ENCODE results near the gene ETV6. TPM values are rescaled to one million over a fixed set of nuclear protein-coding genes. Genes with fewer than 3 reads are reported as not detected.

The ETV6 gene
- polyA plus RNA-seq, 3 donors, result 6.8 to 45.1 (median 11.7) TPM

GRCh38 chr12:11882301-11883019, 233.0 kb downstream of the ETV6 start:
- intact Hi-C loops (cut with micrococcal nuclease), result loop anchor here in 1 of 2 donors (5.0 to 10.0 kb wide), 3 partner anchors 40 to 298 kb away; no protein-coding TSS in a partner anchor

GRCh38 chr12:11884116-11884515, 234.6 kb downstream of the ETV6 start:
- H3K27me3 ChIP-seq (ENCODE audit: control insufficient read depth in 2 of 2, insufficient read depth in 2 of 2, low read length in 2 of 2), result no peaks in the 10 kb centered on the region
- WGBS (ENCODE audit: insufficient coverage), result 67% methylated on average over 9 of the region's 11 CpGs
- H3K36me3 ChIP-seq (replicated peaks in 1 of 2; ENCODE audit: control insufficient read depth in 1 of 2, insufficient read depth in 2 of 2, low read length in 2 of 2), result peaks cover 28 to 61% of the 10 kb centered on the region in 2 donors
- H3K4me3 ChIP-seq (replicated peaks in 1 of 3; ENCODE audit: low read depth in 2 of 3, low read length in 3 of 3), result peak overlapping the region in 1 of 3 experiments; percentile 38
- Mint-ChIP-seq H3K27ac (peak overlapping the region; percentile 81 to 94 (median 89)), H3K36me3 (peaks cover 76 to 82% of the 10 kb centered on the region in 2 donors), H3K4me3 (peak overlapping the region in 1 of 2 donors; percentile 70), H3K4me1 (peaks cover 49% of the 10 kb centered on the region), H3K9me3 (no peaks in the 10 kb centered on the region), H3K27me3 (ENCODE audit: low read depth in 3 of 3) (no peaks in the 10 kb centered on the region)
- peak; percentile 32 to 60 (median 50) for DNase-seq
- H3K4me1 ChIP-seq (ENCODE audit: control insufficient read depth in 1 of 2, insufficient read depth in 2 of 2, low read length in 2 of 2), result peaks cover 37 to 47% of the 10 kb centered on the region in 2 donors
- intact Hi-C loops (cut with micrococcal nuclease), result loop anchor here in 1 of 2 donors (5.0 to 10.0 kb wide), 3 partner anchors 42 to 299 kb away; no protein-coding TSS in a partner anchor
- no peaks in the 10 kb centered on the region for H3K9me3 ChIP-seq (replicated peaks in 1 of 2; ENCODE audit: control insufficient read depth in 1 of 2, insufficient read depth in 1 of 2, low read length in 2 of 2)
- peaks cover 42% of the 10 kb centered on the region for H4K20me1 ChIP-seq (ENCODE audit: insufficient read depth, low read length)
- peak overlapping the region; percentile 6 for H3K9ac ChIP-seq (ENCODE audit: insufficient read depth, low read length, poor library complexity, severe bottlenecking)
- peaks cover 47% of the 10 kb centered on the region for H3K79me2 ChIP-seq (ENCODE audit: insufficient read depth, low read length)
- H2AFZ ChIP-seq (ENCODE audit: insufficient read depth, low read depth, low read length, poor library complexity, severe bottlenecking), result no peak overlapping the region
- peak overlapping the region; percentile 49 for H3K4me2 ChIP-seq (replicated peaks; ENCODE audit: extremely low read depth, low read length, poor library complexity, severe bottlenecking)
- H3K27ac ChIP-seq (ENCODE audit: low read depth in 1 of 2, low read length in 2 of 2), result peak overlapping the region; percentile 88 to 92
- no peak for TF ChIP-seq CTCF (IDR thresholded peaks at IDR 0.05)

More at GRCh38 chr12:11882301-11883019, 233.0 kb downstream of the ETV6 start:
- H3K79me2 ChIP-seq (ENCODE audit: insufficient read depth, low read length), result peaks cover 63% of the 10 kb centered on the region
- no peak overlapping the region for H3K4me3 ChIP-seq (replicated peaks in 1 of 3; ENCODE audit: low read depth in 2 of 3, low read length in 3 of 3)
- WGBS (ENCODE audit: insufficient coverage), result 100% methylated on average over 2 of the region's 8 CpGs
- Mint-ChIP-seq H3K36me3 (peaks cover 71 to 79% of the 10 kb centered on the region in 2 donors), H3K9me3 (no peaks in the 10 kb centered on the region), H3K27ac (peak overlapping the region in 5 of 7 donors; percentile 10 to 89 (median 41)), H3K4me3 (no peak overlapping the region), H3K4me1 (peaks cover 65% of the 10 kb centered on the region), H3K27me3 (ENCODE audit: low read depth in 3 of 3) (no peaks in the 10 kb centered on the region)
- H3K36me3 ChIP-seq (replicated peaks in 1 of 2; ENCODE audit: control insufficient read depth in 1 of 2, insufficient read depth in 2 of 2, low read length in 2 of 2), result peaks cover 15 to 57% of the 10 kb centered on the region in 2 donors
- no peak overlapping the region for H3K4me2 ChIP-seq (replicated peaks; ENCODE audit: extremely low read depth, low read length, poor library complexity, severe bottlenecking)
- H3K27ac ChIP-seq (ENCODE audit: low read depth in 1 of 2, low read length in 2 of 2), result peak overlapping the region in 1 of 2 donors; percentile 38
- H3K9ac ChIP-seq (ENCODE audit: insufficient read depth, low read length, poor library complexity, severe bottlenecking), result no peak overlapping the region
- no peak overlapping the region for H2AFZ ChIP-seq (ENCODE audit: insufficient read depth, low read depth, low read length, poor library complexity, severe bottlenecking)
- H3K9me3 ChIP-seq (replicated peaks in 1 of 2; ENCODE audit: control insufficient read depth in 1 of 2, insufficient read depth in 1 of 2, low read length in 2 of 2), result no peaks in the 10 kb centered on the region
- no peaks in the 10 kb centered on the region for H3K27me3 ChIP-seq (ENCODE audit: control insufficient read depth in 2 of 2, insufficient read depth in 2 of 2, low read length in 2 of 2)
- DNase-seq, result no peak
- peaks cover 47 to 62% of the 10 kb centered on the region in 2 donors for H3K4me1 ChIP-seq (ENCODE audit: control insufficient read depth in 1 of 2, insufficient read depth in 2 of 2, low read length in 2 of 2)
- H4K20me1 ChIP-seq (ENCODE audit: insufficient read depth, low read length), result peaks cover 57% of the 10 kb centered on the region
- no peak for TF ChIP-seq CTCF (IDR thresholded peaks at IDR 0.05)

All from CD14-positive monocyte (primary cell).